ENCODE results near the gene ZNF8.

ZNF8 gene

DNA sequence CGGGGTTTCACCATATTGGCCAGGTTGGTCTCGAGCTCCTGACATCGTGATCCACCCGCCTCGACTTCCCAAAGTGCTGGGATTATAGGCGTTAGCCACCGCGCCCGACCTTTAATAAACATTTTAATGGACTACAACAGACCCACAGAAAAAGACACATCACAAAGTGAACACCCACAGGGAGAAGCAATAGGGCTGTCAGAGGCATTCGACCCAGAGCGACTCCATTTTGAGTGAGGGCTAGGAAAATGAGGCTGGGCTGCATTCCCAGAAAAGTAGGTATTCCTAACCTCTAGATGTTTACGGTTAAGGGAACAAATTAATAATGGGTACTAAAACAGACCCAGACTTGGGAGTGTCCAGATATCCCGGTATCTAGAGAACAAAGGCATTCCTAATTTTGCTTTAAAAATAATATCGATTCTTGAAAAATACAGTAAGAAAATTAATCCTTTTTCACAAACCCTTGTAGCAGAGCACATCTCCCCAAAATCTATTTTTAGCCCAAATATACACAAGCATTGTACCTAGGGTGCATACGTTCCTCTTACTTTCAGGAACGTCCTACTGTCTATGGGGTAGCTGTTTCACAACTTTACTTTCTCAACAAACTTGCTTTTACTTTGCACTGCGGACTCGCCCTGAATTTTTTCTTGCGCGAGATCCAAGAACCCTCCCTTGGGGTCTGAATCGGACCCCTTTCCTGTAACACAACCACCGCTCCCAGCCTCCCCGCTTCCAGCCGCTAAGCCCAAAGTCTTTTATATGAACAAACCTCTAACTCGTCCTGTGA is 811 bp upstream of the ZNF8 start:
- FAIRE-seq, result no peak
- DNase-seq (ENCODE audit: insufficient read length, low spot score), result no peak
- TF ChIP-seq, protein P1, sequence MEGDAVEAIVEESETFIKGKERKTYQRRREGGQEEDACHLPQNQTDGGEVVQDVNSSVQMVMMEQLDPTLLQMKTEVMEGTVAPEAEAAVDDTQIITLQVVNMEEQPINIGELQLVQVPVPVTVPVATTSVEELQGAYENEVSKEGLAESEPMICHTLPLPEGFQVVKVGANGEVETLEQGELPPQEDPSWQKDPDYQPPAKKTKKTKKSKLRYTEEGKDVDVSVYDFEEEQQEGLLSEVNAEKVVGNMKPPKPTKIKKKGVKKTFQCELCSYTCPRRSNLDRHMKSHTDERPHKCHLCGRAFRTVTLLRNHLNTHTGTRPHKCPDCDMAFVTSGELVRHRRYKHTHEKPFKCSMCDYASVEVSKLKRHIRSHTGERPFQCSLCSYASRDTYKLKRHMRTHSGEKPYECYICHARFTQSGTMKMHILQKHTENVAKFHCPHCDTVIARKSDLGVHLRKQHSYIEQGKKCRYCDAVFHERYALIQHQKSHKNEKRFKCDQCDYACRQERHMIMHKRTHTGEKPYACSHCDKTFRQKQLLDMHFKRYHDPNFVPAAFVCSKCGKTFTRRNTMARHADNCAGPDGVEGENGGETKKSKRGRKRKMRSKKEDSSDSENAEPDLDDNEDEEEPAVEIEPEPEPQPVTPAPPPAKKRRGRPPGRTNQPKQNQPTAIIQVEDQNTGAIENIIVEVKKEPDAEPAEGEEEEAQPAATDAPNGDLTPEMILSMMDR (IDR thresholded peaks at IDR 0.05; ENCODE audit: insufficient read depth, missing control alignments), result no peak

DNA sequence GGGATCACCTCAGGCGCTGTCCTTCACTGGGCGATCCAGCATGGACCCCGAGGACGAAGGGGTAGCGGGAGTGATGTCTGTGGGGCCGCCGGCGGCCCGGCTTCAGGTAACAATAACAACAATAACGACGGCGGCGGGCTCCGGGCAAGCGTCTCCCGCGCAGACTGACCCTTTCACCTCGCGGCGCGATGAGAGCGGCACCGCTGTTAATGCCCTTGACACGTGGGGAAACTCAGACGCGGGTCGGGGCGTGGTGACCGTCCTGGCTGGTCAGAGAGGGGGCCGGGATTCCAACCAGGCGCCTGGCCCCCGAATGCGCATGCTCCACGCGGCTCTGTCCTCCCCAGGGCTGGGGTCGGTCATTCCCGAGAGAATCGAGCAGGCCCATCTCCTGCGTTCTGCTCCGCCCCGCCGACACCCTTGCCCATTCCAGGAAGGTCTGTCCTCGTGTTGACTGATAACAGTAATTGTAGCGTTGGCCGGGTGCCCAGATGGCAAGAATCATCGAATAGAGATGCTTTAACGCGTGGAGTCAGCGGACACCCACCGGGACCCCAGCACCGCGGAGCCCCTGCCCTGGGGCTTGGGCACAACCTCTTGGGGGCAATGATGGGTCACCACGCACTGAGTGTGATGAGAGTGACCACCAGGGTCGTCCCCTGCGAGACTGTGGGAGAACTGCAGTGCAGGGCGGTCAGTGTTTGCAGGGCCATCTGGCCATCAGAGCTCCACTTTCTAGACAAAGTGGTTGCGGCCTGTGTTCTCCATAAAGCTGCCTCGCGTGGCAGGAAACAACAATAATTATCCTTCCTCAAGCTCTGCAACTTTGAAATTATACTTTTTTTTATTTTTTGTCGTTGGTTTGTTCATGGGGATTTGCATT is 528 bp downstream of the ZNF8 start:
- FAIRE-seq (no peak), DNase-seq (ENCODE audit: insufficient read length, low spot score) (no peak)
- TF ChIP-seq, protein P1 (IDR thresholded peaks at IDR 0.05; ENCODE audit: insufficient read depth, missing control alignments), result no peak

DNA sequence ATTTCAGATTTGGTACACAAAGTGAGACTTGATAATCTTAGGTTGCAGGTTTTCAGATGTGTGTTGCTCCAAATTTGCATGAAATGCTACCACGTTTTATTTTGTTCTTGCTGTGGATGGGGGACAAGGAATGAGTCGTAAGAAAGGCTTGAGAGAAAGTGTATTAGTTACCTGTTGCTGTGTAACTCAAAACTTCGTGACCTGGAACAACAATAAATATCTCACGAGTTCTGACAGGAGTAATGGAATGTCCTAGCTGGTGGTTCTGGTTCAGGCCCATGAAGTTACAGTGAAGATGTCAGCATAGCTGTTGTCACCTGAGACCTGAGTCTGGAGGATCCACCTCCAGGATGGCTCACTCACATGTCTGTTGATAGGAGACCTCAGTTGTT is 1.2 kb downstream of the ZNF8 start:
- FAIRE-seq (no peak), DNase-seq (ENCODE audit: insufficient read length, low spot score) (no peak)
- TF ChIP-seq, protein P1 (IDR thresholded peaks at IDR 0.05; ENCODE audit: insufficient read depth, missing control alignments), result no peak

DNA sequence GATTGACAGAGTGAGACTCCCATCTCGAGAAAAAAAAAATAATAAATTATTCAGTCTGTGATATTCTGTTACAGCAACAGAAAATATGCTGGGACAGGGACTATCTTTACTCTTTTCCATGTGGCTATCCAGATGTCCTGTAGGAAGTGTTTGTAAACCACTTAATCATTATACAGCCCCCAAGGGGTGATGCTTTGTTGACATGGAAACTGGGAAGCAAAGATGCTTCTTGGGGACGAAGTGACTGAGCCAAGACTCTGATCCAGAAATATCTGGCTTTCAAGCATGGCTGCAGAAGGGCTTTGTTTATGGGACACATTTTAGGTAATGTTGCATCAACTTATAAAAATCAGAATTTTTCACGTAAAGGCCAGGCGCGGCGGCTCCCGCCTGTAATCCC is 5.4 kb downstream of the ZNF8 start:
- TF ChIP-seq, protein P1 (IDR thresholded peaks at IDR 0.05; ENCODE audit: insufficient read depth, missing control alignments), result no peak
- DNase-seq (ENCODE audit: insufficient read length, low spot score), result no peak
- no peak for FAIRE-seq

DNA sequence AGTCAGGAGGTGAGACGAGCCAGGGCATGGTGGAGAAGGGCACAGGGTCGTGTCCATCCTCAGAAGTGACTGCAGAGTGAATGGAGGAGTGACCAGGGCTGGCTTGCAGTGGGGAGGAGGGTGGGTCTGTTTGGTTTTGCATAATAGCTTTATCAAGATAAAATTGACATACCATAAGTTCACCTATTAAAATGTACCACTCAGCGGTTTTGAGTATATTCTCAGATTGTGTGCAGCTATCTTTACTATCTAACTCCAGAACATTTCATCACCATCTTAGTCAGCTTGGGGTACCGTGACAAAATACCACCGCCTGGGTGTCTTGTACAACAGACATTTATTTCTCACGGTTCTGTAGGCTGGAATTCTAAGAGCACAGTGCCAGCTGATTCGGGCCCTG is 13.2 kb downstream of the ZNF8 start:
- TF ChIP-seq, protein P1 (IDR thresholded peaks at IDR 0.05; ENCODE audit: insufficient read depth, missing control alignments), result no peak
- no peak for FAIRE-seq
- DNase-seq (ENCODE audit: insufficient read length, low spot score), result no peak

DNA sequence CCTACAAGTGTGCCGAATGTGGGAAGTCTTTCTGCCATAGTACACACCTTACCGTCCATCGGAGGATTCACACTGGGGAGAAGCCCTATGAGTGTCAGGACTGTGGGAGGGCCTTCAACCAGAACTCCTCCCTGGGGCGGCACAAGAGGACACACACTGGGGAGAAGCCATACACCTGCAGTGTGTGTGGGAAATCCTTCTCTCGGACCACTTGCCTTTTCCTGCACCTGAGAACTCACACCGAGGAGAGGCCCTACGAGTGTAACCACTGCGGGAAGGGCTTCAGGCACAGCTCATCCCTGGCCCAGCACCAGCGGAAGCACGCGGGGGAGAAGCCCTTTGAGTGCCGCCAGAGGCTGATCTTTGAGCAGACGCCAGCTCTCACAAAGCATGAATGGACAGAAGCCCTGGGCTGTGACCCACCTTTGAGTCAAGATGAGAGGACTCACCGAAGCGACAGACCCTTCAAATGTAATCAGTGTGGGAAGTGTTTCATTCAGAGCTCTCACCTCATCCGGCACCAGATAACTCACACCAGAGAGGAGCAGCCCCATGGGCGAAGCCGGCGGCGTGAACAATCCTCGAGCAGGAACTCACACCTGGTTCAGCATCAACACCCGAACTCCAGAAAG is 16.1 kb downstream of the ZNF8 start:
- DNase-seq (ENCODE audit: insufficient read length, low spot score), result no peak
- FAIRE-seq, result no peak
- TF ChIP-seq, protein P1 (IDR thresholded peaks at IDR 0.05; ENCODE audit: insufficient read depth, missing control alignments), result no peak

Measured in D721Med (cell line).